SK-N-SH treated with all-trans-retinoic acid at 6 μM for 48 hours (cell line): Measurements from ENCODE around the gene SHANK3.

Experiments used
- ATAC-seq: fragments of 200-7000 bp; cut with Tn5 transposase; 3 replicates; pipeline ENCODE4 v1.9.1; 2020; ENCODE audit warnings: mild to moderate bottlenecking, moderate library complexity
- ARNTL ChIP-seq: fragments of 450-650 bp; formaldehyde crosslinking; IDR thresholded peaks from 2 replicates; pipeline ENCODE4 v1.5.0; 2020; ENCODE audit warnings: low read depth, mild to moderate bottlenecking, moderate library complexity, borderline replicate concordance
- CSDC2 ChIP-seq: fragments of 250-450 bp; sonication (Bioruptor Pico); IDR thresholded peaks from 2 replicates; pipeline ENCODE4 v1.5.0; 2020; ENCODE audit warnings: mild to moderate bottlenecking, moderate library complexity
- ESRRG ChIP-seq: fragments of 250-450 bp; sonication (Bioruptor Pico); IDR thresholded peaks from 2 replicates; pipeline ENCODE4 v1.6.1; 2021; ENCODE audit warnings: mild to moderate bottlenecking
- GLIS3 ChIP-seq: fragments of 250-450 bp; sonication (Bioruptor Pico); IDR thresholded peaks from 2 replicates; pipeline ENCODE4 v1.5.0; 2020; ENCODE audit warnings: mild to moderate bottlenecking, moderate library complexity
- OSR1 ChIP-seq: fragments of 250-450 bp; sonication (Bioruptor Pico); IDR thresholded peaks from 2 replicates; pipeline ENCODE4 v1.8.0; 2022; ENCODE audit warnings: moderate library complexity, mild to moderate bottlenecking, inconsistent platforms
- PPARA ChIP-seq: fragments of 250-450 bp; sonication (Bioruptor Pico); IDR thresholded peaks from 2 replicates; pipeline ENCODE4 v1.5.0; 2020; ENCODE audit warnings: mild to moderate bottlenecking, borderline replicate concordance
- RARB ChIP-seq: fragments of 250-450 bp; sonication (Bioruptor Pico); IDR thresholded peaks from 2 replicates; pipeline ENCODE4 v1.8.0; 2021; ENCODE audit warnings: mild to moderate bottlenecking, moderate library complexity
- SNAI2 ChIP-seq: fragments of 250-450 bp; sonication (Bioruptor Pico); IDR thresholded peaks from 2 replicates; pipeline ENCODE4 v1.5.0; 2020; ENCODE audit warnings: mild to moderate bottlenecking, moderate library complexity
- TCF4 ChIP-seq: fragments of 250-450 bp; sonication (Bioruptor Pico); IDR thresholded peaks from 2 replicates; pipeline ENCODE4 v1.8.0; 2021; ENCODE audit warnings: mild to moderate bottlenecking, moderate library complexity, borderline replicate concordance
- ZC3H10 ChIP-seq: fragments of 250-450 bp; sonication (Bioruptor Pico); IDR thresholded peaks from 2 replicates; pipeline ENCODE4 v1.5.1; 2021; ENCODE audit warnings: mild to moderate bottlenecking, moderate library complexity
- ZFP30 ChIP-seq: fragments of 450-650 bp; formaldehyde crosslinking; IDR thresholded peaks from 2 replicates; pipeline ENCODE4 v1.5.0; 2022; ENCODE audit warnings: mild to moderate bottlenecking, moderate library complexity
- ZNF565 ChIP-seq: fragments of 450-650 bp; formaldehyde crosslinking; conservative IDR thresholded peaks from 2 replicates; pipeline ENCODE4 v1.5.0; 2020; ENCODE audit warnings: low read depth, mild to moderate bottlenecking, moderate library complexity
- ZNF70 ChIP-seq: fragments of 450-650 bp; formaldehyde crosslinking; IDR thresholded peaks from 2 replicates; pipeline ENCODE4 v1.5.0; 2020; ENCODE audit warnings: mild to moderate bottlenecking, moderate library complexity
- ZNF8 ChIP-seq: fragments of 450-650 bp; formaldehyde crosslinking; IDR thresholded peaks from 2 replicates; pipeline ENCODE4 v1.5.0; 2020; ENCODE audit warnings: mild to moderate bottlenecking, moderate library complexity
- TF ChIP-seq, protein P1 (sequence below): fragments of 250-450 bp; sonication (Bioruptor Pico); IDR thresholded peaks from 2 replicates; pipeline ENCODE4 v1.8.0; 2020; ENCODE audit warnings: mild to moderate bottlenecking, moderate library complexity, borderline replicate concordance
- TF ChIP-seq, protein P2 (sequence below): fragments of 250-450 bp; sonication (Bioruptor Pico); IDR thresholded peaks from 2 replicates; pipeline ENCODE4 v1.5.1; 2021; ENCODE audit warnings: mild to moderate bottlenecking, moderate library complexity
- TF ChIP-seq, protein P3 (sequence below): fragments of 250-450 bp; sonication (Bioruptor Pico); IDR thresholded peaks from 2 replicates; pipeline ENCODE4 v1.5.1; 2020; ENCODE audit warnings: low read depth, mild to moderate bottlenecking, moderate library complexity
- TF ChIP-seq, protein P4 (sequence below): fragments of 250-450 bp; sonication (Bioruptor Pico); IDR thresholded peaks from 2 replicates; pipeline ENCODE4 v1.8.0; 2021; ENCODE audit warnings: low read depth, mild to moderate bottlenecking, moderate library complexity, borderline replicate concordance

The SHANK3 gene

DNA sequence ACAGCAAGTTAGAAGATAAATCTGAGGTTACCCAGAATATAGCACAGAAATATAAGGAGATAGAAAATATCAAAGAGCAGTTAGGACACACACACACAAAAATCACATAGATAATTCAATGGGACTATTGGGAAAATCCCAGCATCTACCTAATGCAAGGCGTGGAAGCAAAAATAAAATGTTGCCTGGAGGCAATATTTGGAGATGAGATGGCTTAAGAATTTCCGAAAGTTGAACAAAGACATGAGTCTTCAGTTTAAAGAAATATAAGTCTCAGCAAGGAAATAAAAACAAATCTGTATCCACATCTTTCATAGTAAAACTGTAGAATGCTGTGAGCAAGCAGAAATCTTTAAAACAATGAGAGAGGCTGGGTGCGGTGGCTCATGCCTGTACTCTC is 35.9 kb downstream of the SHANK3 start (continued):
- TF ChIP-seq, protein P1, sequence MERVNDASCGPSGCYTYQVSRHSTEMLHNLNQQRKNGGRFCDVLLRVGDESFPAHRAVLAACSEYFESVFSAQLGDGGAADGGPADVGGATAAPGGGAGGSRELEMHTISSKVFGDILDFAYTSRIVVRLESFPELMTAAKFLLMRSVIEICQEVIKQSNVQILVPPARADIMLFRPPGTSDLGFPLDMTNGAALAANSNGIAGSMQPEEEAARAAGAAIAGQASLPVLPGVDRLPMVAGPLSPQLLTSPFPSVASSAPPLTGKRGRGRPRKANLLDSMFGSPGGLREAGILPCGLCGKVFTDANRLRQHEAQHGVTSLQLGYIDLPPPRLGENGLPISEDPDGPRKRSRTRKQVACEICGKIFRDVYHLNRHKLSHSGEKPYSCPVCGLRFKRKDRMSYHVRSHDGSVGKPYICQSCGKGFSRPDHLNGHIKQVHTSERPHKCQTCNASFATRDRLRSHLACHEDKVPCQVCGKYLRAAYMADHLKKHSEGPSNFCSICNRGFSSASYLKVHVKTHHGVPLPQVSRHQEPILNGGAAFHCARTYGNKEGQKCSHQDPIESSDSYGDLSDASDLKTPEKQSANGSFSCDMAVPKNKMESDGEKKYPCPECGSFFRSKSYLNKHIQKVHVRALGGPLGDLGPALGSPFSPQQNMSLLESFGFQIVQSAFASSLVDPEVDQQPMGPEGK (CRISPR knock-in tag): no peak
- no peak for TF ChIP-seq ESRRG (CRISPR knock-in tag)

DNA sequence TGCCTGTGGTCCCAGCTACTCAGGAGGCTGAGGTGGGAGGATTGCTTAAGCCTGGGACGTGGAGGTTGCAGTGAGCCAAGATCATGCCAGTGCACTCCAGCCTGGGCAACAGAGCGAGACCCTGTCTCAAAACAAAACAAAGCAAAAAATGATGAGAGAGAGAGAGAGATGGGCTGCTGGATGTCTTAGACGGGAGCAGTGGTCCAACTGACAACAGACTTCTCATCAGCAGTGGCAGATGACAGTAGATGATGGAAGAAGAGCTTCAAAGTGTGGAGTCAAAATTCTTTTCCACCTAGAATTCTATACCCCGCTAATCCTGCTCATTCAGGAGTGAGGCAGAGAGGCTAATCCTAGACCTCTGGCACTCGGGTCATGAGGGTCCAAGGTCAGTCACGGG is 36.4 kb downstream of the SHANK3 start:
- no peak for TF ChIP-seq ZFP30
- no peak for TF ChIP-seq GLIS3 (CRISPR knock-in tag)
- no peak for TF ChIP-seq CSDC2 (CRISPR knock-in tag)
- no peak for TF ChIP-seq ESRRG (CRISPR knock-in tag)
- TF ChIP-seq, all 23 proteins: peak for 0
- no peak for ATAC-seq

DNA sequence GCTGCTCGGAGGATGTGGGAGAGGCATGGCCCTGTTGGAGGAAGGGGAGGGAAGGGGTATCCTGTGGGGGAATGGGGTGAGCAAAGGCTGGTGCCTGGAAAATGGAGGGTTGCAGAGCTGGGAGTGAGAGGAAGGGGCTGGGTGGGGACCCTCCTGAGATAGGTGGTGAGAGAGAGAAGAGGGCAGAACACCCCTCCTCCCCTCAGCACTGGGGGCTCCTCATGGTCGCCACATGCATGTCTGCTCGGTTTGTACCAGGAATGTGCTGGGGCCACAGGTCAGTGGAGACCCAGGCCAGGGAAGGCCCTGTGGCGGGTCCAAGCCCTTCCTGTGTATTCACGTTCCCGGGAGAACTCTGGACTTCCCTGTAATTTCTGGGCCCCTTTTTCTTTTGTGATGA is 37.6 kb downstream of the SHANK3 start:
- TF ChIP-seq ARNTL: no peak
- TF ChIP-seq, protein P2, sequence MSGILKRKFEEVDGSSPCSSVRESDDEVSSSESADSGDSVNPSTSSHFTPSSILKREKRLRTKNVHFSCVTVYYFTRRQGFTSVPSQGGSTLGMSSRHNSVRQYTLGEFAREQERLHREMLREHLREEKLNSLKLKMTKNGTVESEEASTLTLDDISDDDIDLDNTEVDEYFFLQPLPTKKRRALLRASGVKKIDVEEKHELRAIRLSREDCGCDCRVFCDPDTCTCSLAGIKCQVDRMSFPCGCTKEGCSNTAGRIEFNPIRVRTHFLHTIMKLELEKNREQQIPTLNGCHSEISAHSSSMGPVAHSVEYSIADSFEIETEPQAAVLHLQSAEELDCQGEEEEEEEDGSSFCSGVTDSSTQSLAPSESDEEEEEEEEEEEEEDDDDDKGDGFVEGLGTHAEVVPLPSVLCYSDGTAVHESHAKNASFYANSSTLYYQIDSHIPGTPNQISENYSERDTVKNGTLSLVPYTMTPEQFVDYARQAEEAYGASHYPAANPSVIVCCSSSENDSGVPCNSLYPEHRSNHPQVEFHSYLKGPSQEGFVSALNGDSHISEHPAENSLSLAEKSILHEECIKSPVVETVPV: no peak
- no peak for ATAC-seq

DNA sequence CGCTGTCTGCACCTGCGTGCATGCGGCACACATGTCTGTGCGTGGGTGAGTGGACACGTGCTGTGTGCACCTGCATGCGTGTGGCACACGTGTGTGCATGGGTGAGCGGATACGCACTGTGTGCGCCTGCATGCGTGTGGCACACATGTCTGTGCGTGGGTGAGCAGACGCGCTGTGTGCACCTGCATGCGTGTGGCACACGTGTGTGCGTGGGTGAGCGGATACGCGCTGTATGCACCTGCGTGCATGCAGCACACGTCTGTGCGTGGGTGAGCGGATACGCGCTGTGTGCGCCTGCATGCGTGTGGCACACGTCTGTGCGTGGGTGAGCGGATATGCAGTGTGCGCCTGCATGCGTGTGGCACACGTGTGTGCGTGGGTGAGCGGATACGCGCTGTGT is 38.3 kb downstream of the SHANK3 start:
- TF ChIP-seq GLIS3 (CRISPR knock-in tag): no peak
- no peak for TF ChIP-seq ZNF8 (CRISPR knock-in tag)
- no peak for TF ChIP-seq RARB (CRISPR knock-in tag)
- no peak for TF ChIP-seq OSR1 (CRISPR knock-in tag)
- no peak for TF ChIP-seq ZNF565 (CRISPR knock-in tag)
- TF ChIP-seq CSDC2 (CRISPR knock-in tag): no peak
- TF ChIP-seq TCF4 (CRISPR knock-in tag): no peak
- no peak for TF ChIP-seq ESRRG (CRISPR knock-in tag)
- no peak for TF ChIP-seq SNAI2 (CRISPR knock-in tag)
- no peak for TF ChIP-seq ZFP30
- TF ChIP-seq, protein P3, sequence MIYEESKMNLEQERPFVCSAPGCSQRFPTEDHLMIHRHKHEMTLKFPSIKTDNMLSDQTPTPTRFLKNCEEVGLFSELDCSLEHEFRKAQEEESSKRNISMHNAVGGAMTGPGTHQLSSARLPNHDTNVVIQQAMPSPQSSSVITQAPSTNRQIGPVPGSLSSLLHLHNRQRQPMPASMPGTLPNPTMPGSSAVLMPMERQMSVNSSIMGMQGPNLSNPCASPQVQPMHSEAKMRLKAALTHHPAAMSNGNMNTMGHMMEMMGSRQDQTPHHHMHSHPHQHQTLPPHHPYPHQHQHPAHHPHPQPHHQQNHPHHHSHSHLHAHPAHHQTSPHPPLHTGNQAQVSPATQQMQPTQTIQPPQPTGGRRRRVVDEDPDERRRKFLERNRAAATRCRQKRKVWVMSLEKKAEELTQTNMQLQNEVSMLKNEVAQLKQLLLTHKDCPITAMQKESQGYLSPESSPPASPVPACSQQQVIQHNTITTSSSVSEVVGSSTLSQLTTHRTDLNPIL: no peak
- no peak for TF ChIP-seq ARNTL
- no peak for ATAC-seq

DNA sequence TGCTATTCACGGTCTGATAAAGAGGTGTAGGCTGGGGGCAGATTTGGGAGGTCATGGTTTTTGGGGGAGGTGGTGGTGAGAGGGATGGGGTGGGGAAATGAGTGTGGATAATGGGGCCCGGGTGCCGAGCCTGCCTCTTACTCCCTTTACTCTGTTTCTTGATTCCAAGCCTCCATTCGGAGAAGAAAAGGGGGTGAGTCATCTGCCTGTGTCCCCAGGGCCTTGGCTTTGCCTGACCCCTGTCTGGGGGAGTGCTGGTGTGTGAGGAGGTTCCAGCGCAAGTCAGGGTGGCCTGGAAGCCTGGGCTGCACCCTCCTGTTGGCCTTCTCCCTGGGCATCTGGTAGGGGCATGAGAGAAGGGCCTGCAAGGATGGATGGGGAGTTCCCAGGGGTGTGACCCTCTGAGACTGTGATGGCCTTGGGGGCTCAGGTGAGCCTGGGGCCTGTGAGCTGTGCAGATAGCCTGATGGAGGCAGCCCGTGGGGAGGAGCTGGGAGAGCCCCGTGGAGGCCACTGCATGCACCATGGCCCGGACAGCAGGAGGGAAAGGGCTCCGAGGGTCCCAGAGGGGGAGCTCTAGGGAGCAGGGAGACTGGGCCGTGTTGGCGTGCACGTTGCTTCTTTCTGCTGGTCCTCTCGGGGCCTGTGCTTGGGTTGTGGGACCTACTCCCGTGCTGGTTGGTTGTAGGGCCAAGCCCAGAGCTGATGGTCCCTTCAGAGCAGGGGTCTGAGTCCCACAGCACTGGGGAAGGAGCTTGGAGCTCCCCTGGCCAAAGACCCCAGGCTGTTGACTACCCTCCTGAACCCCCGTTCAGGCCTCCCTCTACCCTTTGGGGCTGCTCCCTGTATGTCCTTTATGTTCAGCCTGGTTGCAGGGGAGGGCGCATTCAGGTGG is 39.1 kb downstream of the SHANK3 start:
- TF ChIP-seq, protein P3: no peak
- TF ChIP-seq TCF4 (CRISPR knock-in tag) (no peak), ZFP30 (no peak), PPARA (CRISPR knock-in tag) (no peak), RARB (CRISPR knock-in tag) (no peak), ZNF565 (CRISPR knock-in tag) (no peak), ZNF70 (CRISPR knock-in tag) (no peak), ZC3H10 (CRISPR knock-in tag) (no peak)
- TF ChIP-seq, protein P4, sequence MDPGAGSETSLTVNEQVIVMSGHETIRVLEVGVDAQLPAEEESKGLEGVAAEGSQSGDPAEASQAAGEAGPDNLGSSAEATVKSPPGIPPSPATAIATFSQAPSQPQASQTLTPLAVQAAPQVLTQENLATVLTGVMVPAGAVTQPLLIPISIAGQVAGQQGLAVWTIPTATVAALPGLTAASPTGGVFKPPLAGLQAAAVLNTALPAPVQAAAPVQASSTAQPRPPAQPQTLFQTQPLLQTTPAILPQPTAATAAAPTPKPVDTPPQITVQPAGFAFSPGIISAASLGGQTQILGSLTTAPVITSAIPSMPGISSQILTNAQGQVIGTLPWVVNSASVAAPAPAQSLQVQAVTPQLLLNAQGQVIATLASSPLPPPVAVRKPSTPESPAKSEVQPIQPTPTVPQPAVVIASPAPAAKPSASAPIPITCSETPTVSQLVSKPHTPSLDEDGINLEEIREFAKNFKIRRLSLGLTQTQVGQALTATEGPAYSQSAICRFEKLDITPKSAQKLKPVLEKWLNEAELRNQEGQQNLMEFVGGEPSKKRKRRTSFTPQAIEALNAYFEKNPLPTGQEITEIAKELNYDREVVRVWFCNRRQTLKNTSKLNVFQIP: no peak
- TF ChIP-seq, all 23 proteins: peak for 0
- ATAC-seq: no peak
